Activated B cell treated with CpG ODN at 0.5 μM for 24 hours (primary cell): Measurements from ENCODE around the gene ZNF143. TPM values are rescaled to one million over a fixed set of nuclear protein-coding genes. Genes with fewer than 3 reads are reported as not detected.

ENCODE experiments used
- ATAC-seq: fragments of 200-7000 bp; cut with Tn5 transposase; one replicate; pipeline ENCODE4 v1.10.0; 2021; ENCODE audit warnings: low read depth, mild to moderate bottlenecking, moderate library complexity
- CTCF ChIA-PET: fragments of 350-600 bp; sonication (Branson Sonifier 250); formaldehyde crosslinking; loops from one replicate; lab custom pipeline; 2021; ENCODE audit warnings: antibody characterized with exemption; lab: Charles Lee
- POLR2A ChIA-PET: fragments of 350-600 bp; sonication (Branson Sonifier 250); formaldehyde crosslinking; loops from one replicate; lab custom pipeline; 2021; ENCODE audit warnings: antibody characterized with exemption; lab: Charles Lee
- DNase-seq: peaks from one replicate; pipeline ENCODE4 v3.0.0; 2022
- H3K27ac Mint-ChIP-seq: one replicate; pipeline ENCODE4 v1.8.0; 2020; ENCODE audit warnings: mixed read lengths
- H3K27me3 Mint-ChIP-seq: one replicate; pipeline ENCODE4 v1.8.0; 2021; ENCODE audit warnings: mixed read lengths
- H3K36me3 Mint-ChIP-seq: one replicate; pipeline ENCODE4 v1.8.0; 2021; ENCODE audit warnings: low read depth, mixed read lengths
- H3K4me1 Mint-ChIP-seq: one replicate; pipeline ENCODE4 v1.8.0; 2021; ENCODE audit warnings: mixed read lengths
- H3K4me3 Mint-ChIP-seq: one replicate; pipeline ENCODE4 v1.8.0; 2020; ENCODE audit warnings: mild to moderate bottlenecking, mixed read lengths
- H3K9me3 Mint-ChIP-seq: one replicate; pipeline ENCODE4 v1.8.0; 2020; ENCODE audit warnings: mixed read lengths
- intact Hi-C: fragments of 100-400 bp; cut with micrococcal nuclease; formaldehyde crosslinking; loops from one replicate; pipeline ENCODE4 v1.15.1; 2024
- total RNA-seq: library from RNA; stranded (reverse); gene quantifications from 2 replicates; pipeline ENCODE4 v1.2.3, GENCODE V29; 2022
- TF ChIP-seq, protein P1 (sequence below): fragments of 200-600 bp; IDR thresholded peaks from one replicate; pipeline ENCODE4 v1.8.0; 2022; ENCODE audit warnings: antibody characterized with exemption, mild to moderate bottlenecking

The ZNF143 gene
- total RNA-seq, 1 donor from 2014 or later = 41.1 TPM

DNA sequence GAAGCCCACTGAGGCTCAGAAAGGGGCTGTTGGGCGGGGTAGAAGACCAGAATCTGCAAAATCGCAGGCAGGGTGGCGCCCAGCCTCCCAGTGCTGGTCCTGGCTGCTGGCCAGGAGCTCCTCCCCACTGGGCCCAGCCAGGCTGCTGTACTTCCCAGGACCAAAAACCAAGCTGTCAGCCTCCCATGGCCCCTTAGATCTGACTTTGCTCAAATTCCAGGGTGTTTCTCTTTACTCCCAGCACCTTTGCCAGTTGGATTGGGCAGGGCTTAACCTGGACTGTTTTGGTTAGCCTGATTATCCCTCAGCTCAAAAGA, 68.5 kb downstream of the ZNF143 start:
- TF ChIP-seq, protein P1, sequence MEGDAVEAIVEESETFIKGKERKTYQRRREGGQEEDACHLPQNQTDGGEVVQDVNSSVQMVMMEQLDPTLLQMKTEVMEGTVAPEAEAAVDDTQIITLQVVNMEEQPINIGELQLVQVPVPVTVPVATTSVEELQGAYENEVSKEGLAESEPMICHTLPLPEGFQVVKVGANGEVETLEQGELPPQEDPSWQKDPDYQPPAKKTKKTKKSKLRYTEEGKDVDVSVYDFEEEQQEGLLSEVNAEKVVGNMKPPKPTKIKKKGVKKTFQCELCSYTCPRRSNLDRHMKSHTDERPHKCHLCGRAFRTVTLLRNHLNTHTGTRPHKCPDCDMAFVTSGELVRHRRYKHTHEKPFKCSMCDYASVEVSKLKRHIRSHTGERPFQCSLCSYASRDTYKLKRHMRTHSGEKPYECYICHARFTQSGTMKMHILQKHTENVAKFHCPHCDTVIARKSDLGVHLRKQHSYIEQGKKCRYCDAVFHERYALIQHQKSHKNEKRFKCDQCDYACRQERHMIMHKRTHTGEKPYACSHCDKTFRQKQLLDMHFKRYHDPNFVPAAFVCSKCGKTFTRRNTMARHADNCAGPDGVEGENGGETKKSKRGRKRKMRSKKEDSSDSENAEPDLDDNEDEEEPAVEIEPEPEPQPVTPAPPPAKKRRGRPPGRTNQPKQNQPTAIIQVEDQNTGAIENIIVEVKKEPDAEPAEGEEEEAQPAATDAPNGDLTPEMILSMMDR = no peak
- no peaks in the 10 kb centered on the region for H3K9me3 Mint-ChIP-seq
- CTCF ChIA-PET = interaction anchor here (1.5 to 2.1 kb wide), 2 partner anchors 84 to 219 kb away, joined by 4 to 5 read pairs; no protein-coding TSS in a partner anchor
- no peak overlapping the region for H3K27ac Mint-ChIP-seq
- no peaks in the 10 kb centered on the region for H3K4me1 Mint-ChIP-seq
- no peaks in the 10 kb centered on the region for H3K27me3 Mint-ChIP-seq
- POLR2A ChIA-PET = interaction anchor here (0.6 to 0.7 kb wide), 3 partner anchors 111 to 511 kb away, joined by 4 to 5 read pairs (median 4); no protein-coding TSS in a partner anchor
- H3K36me3 Mint-ChIP-seq = peaks cover 33% of the 10 kb centered on the region
- DNase-seq (no peak), ATAC-seq (no peak)
- intact Hi-C loops = no loop called here
- H3K4me3 Mint-ChIP-seq = no peak overlapping the region

- intact Hi-C loops = loop anchor here (10.0 kb wide), 1 partner anchor 775 kb away; the partner anchor contains the start of gene ADM
- ChIA-PET POLR2A (no interaction called here), CTCF (interaction anchor here (0.9 to 2.1 kb wide), 3 partner anchors 43 to 218 kb away, joined by 3 to 5 read pairs (median 4); partner anchors contain the start of gene WEE1)
- Mint-ChIP-seq H3K27ac (no peak overlapping the region), H3K27me3 (no peaks in the 10 kb centered on the region), H3K4me3 (no peak overlapping the region), H3K9me3 (no peaks in the 10 kb centered on the region), H3K36me3 (peaks cover 31% of the 10 kb centered on the region), H3K4me1 (peaks cover 2% of the 10 kb centered on the region)
- DNase-seq (no peak), ATAC-seq (no peak)
- TF ChIP-seq, protein P1 = no peak
These were observed 69.3 kb downstream of the ZNF143 start for GRCh38 chr11:9530020-9530621.

GRCh38 chr11:9530901-9531625, 70.3 kb downstream of the ZNF143 start:
- CTCF ChIA-PET = interaction anchor here (0.9 to 2.1 kb wide), 3 partner anchors 42 to 217 kb away, joined by 3 to 5 read pairs (median 4); partner anchors contain the start of gene WEE1
- ATAC-seq (no peak), DNase-seq (no peak)
- TF ChIP-seq, protein P1 = no peak
- Mint-ChIP-seq H3K4me1 (peaks cover 5% of the 10 kb centered on the region), H3K4me3 (no peak overlapping the region), H3K9me3 (no peaks in the 10 kb centered on the region), H3K27ac (no peak overlapping the region), H3K36me3 (peaks cover 23% of the 10 kb centered on the region), H3K27me3 (no peaks in the 10 kb centered on the region)
- intact Hi-C loops = loop anchor here (10.0 kb wide), 1 partner anchor 774 kb away; the partner anchor contains the start of gene ADM
- POLR2A ChIA-PET = no interaction called here

GRCh38 chr11:9533058-9533457, 72.2 kb downstream of the ZNF143 start:
- ATAC-seq (no peak), DNase-seq (no peak)
- Mint-ChIP-seq H3K9me3 (no peaks in the 10 kb centered on the region), H3K36me3 (peaks cover 8% of the 10 kb centered on the region), H3K4me1 (peaks cover 5% of the 10 kb centered on the region), H3K27me3 (no peaks in the 10 kb centered on the region), H3K27ac (no peak overlapping the region), H3K4me3 (no peak overlapping the region)
- ChIA-PET CTCF (interaction anchor here (0.5 to 3.4 kb wide), 5 partner anchors 26 to 440 kb away, joined by 3 to 133 read pairs (median 18); no protein-coding TSS in a partner anchor), POLR2A (interaction anchor here (0.5 to 2.8 kb wide), 3 partner anchors 37 to 81 kb away, joined by 3 to 26 read pairs (median 3); no protein-coding TSS in a partner anchor)
- TF ChIP-seq, protein P1 = no peak
- intact Hi-C loops = loop anchor here (10.0 kb wide), 1 partner anchor 772 kb away; the partner anchor contains the start of gene ADM
